NCI-H2107 treated with DMSO at 0.1 percent for 48 hours (cell line): ENCODE measurements around the gene SAPCD2.

Experiments used
- DNase-seq: peaks from one replicate; lab custom pipeline; 2025; ENCODE audit not compliant: unreplicated experiment; lab: John Stamatoyannopoulos, UW

The SAPCD2 gene

DNA sequence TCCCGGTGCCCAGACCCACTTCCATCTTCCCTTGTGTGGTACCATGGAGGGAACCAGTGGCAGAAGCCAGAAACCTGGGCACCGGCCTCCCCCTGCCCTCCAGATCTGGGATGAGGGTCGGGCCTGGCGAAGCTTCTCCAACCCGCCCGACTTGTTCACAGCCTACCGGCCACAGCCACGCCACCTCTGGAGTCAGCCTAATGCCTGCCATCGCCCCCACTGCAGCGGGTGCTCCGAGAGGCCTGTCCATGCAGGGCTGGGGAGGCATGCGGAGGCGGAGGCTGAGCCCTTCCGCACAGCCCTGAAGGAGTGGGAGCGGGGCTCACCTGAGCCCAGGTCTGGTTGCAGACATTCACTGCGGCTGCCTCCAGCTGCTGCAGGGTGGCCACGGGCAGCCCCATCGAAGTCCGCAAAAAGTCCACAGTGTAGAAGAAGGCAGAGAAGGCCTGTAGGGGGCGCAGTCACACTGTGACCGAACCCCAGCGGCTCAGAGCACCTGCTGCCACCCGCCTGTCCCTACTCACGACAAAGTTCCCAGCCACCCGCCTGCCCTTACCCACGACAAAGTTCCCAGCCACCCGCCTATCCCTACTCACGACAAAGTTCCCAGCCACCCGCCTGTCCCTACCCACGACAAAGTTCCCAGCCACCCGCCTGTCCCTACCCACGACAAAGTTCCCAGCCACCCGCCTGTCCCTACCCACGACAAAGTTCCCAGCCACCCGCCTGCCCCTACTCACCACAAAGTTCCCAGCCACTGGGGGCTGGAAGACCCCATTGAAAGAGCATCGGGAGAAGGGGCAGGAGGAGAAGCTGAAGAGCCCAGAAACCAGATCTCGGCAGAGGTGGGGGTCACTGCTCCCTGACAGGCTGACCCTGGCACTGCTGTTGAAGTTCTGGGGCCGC, 20.6 kb downstream of the SAPCD2 start:
- DNase-seq, result peak; percentile 71

DNA sequence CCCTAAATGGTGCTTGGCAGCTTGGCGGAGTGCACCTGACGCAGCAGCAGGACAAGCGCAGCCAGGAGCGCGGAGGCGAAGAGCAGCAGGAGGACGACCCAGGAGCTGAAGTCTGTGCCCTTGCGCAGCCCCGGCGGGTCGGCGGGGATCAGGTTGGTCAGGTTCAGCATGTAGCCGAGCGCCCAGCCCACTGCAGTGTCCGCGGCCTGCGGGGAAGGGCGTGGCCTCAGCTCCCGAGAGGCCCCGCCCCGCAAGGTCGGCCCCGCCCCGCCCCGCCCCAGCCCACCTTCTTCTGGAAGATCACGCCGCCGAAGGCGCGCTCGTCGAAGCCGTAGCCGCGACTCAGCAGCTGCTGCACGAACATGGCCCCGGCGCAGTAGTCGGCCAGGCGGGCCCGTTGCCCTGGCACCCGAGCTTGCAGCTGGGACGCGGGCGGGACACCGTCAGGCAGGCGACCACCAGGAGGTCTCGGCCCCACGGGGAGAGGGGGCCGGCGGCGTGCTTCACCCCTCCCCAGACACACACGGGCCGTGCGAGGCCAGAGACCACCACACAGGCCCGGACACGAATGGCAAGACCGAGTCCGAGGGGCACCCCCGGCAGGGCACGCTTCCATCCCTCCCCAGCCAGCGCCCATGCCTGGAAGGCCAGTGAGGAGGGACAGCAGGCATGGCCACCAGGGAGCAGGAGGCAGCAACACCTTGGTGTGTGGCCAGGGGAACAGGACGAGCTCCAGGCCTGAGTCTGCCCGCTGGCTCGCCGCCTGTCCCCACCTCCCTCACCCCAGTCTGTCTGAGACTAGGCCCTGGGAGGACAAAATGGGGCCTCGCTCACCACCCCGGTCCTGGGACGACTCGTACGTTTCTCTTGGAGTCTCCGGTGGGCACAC, 21.5 kb downstream of the SAPCD2 start:
- DNase-seq, result no peak

DNA sequence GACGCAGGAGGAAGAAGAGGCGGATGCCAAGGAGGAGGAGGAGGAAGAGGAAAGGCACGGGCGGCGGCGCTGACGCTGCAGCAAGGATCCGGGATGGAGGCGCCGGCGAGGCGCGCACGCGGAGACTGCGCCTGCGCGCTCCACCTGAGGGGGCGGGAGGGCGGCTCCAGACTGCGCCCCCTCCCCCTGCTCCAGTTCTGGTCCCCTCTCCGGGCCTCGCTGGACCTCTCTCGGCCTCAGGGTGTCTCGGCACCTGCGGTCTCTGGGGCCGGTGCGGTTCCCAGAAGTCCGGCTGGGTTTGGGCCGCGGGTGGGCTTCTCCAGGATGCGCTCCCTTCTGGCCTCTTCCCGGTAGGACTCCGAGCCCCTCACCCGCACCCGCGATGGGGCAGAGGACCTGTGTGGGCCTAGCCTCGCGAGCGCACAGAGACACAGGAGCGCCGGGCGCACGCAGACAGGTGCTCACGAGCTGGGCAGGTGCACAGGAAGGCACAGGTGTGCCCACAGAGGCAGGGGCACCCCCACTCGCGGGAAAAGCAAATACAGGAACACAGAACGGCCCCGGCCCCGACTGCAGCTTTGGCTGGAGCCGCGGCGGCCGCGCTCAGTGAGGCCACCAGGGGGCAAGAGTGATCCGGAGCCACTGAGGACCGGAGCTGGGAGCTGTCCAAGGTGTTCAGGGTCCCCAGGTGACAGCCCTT, 24.1 kb downstream of the SAPCD2 start, which contains the start of gene NPDC1:
NPDC1 (minus strand) TSS at position 90 of the 700 bp plus-strand sequence. CDS start 188 bp downstream, outside the sequence.
- DNase-seq, result peak; percentile 88

DNA sequence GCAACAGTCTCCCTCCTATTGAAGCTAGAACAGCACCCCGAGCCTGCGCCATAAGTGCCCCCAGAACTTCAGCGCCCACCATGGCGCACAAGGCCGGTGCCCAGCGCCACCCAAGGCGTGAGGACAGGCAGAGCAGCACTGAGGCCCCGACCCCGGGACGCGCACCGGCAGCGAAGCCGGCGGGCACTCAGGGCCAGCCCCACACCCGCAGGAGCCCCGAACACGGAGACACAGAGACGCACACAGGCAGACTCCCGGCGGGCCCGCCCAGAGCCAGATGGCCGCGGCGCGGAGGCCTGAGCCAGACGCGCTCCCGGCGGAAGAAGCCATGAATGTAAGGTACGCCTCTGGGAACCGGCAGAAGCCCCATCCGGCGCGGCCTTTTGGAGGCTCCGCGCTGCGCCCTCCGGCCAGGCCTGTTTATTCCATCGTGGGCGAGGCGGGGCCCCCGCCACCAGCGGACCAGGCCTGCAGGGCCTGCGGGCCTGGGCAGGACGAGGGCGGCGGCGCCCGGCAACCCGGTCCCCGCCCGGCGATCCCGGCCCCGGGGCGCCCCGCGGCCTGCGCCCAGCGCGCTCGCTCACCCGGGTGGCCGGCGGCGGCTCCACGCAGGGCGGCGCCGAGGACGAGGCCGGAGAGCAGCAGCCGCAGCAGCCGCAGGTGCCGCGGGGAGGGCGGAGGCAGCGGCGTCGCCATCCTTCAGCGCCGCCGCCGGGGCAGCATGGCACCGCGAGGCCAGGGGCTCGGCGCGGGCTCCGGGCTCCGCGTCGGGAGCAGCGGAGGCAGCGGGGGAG, 24.9 kb downstream of the SAPCD2 start:
- DNase-seq, result peak; percentile 28

DNA sequence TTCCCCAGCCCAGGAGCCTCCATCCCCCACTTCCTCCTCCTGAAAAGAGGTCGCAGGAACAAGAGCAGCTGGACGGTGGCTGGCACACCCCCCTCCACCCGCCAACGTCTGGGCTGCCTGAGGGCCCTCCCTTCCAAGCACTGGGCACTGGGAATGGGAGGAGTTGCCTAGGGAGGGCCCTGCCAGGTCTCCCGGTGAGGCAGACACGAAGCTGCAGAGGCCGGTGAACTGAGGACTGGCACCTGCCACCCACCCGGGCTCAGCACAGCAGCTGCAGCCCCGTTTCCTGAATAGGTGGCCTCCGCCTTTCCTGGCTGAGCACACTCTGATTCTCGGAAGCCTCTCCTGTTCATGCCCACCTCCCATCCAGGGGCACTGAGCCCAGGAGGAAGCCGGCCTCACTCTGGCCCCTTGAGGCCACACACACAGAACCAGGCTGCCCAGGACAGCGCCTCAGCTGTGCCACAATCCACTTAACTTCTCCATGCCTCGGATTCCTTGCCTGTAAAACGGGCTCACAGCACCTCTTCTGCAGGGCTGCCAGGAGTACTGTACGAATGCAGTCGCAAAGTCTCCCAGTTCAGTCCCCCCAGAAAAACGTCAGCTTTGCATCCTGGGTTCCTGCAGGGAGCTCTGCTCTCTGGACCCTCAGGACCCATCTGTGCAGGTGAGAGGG, 25.7 kb downstream of the SAPCD2 start:
- DNase-seq, result peak; percentile 38

DNA sequence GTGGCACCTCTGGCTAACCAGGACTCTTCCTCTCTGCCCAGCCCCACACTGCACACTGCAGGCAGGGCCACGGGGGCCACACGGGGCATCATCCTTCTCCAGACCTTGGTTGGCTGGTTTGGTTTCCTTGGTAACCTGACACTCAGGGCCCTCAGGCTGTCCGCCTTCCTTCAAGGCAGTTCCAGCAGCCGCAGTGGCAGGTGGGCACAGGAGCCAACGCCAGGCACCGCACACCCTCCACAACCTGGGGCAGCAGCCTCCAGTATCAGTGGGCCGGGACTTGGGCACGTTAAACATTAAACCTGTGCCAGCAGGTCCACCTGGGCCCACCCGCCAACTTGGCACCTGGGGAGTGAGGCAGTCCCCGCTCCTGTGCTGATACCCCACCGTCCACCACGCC, 26.3 kb downstream of the SAPCD2 start:
- DNase-seq, result no peak

GRCh38 chr9:137042751-137043727, 27.3 kb downstream of the SAPCD2 start:
- no peak for DNase-seq

DNA sequence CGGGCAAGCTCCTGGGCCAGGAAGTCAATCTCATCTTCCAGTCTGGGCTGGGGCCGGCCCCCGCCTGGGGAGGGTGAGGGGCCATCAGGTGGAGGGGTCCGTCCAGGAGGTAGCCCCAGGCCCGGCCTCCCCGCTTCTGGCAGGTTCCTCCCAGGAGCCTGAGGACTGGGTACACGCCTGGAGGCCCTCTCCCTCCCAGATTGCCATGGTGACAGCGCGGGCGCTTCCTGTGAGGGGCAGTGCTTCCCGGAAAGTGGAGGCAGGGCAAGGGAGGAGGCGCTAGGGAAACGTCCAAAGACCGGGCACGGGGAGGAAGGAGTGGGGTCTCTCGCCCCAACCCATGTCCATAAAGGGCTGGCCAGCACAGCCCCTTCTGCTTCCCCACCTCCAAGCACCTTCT, 29.2 kb downstream of the SAPCD2 start:
- no peak for DNase-seq

DNA sequence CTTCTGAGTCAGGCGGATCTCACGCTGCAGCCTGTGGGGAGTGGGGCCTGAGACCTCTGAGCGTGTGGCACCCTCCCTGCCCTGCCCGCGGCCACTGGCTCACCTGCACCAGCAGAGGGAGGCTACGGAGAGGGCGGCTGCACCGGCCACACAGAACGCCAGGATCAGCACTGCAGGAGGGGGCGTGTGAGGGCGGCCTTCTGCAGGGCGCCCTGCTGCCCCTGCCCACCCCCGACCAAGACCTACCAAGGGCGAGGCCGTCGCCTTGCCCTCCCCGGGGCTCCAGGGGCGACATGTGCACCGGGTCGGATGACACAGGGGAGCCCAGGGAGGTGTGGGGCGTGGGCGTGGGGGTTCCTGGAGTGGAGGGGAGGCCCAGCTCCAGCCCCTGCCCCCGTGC, 29.8 kb downstream of the SAPCD2 start:
- DNase-seq, result no peak

- no peak for DNase-seq
Observed at GRCh38 chr9:137039611-137040366, 30.6 kb downstream of the SAPCD2 start.

GRCh38 chr9:137038916-137039315, 31.4 kb downstream of the SAPCD2 start:
- no peak for DNase-seq

DNA sequence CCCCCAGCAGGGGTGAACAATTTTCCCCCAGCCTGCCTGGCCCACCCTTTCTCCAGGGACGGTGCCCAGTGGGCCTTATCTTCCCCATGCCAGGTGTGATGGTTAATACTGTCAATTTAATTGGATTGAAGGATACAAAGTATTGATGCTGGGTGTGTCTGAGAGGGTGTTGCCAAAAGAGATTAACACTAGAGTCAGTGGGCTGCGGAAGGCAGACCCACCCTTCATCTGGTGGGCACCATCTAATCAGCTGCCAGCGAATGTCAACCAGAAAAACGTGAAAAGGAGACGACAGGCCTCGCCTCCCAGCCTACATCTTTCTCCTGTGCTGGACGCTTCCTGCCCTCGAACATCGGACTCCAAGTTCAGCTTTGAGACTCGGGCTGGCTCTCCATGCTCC, 32.9 kb downstream of the SAPCD2 start:
- DNase-seq, result no peak

DNA sequence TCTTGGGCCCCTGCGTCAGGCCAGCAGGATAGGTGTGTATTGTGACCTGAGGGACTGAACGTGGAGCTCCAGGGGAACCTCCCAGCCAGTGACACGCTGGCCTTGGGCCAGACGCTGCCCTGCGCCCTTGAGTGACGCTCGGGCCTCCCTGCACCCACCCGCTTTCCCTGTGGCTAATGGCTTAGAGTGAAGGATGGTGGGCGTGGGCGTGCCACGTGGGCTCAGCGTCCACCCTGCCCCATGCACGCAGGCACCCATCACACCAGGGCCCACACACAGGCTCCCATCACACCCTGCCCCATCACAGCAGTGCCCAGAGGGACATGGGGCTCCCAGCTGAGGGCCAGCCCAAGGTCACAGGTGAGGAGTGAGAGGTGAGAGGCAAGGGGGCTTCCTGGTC, 33.3 kb downstream of the SAPCD2 start:
- no peak for DNase-seq

DNA sequence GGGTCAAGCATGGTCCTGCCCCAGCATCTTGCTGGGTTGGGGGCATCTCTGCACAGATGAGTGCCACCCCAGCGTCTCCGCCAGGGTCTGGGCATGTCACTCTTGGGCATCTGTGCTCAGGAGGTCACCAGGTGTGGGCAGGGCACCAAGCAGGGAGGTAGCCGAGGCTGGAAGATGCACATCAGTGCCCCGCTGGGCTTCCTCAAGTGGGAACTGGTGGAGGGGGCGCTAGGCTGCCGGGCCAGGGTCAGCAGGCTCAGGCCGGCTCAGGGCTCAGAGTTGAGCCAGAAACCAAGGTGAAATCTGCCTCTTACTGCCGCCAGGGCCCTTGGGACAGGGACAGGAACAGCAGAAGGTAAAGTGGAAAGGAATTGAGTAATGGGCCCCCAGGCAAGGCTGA, 34.4 kb downstream of the SAPCD2 start:
- no peak for DNase-seq

DNA sequence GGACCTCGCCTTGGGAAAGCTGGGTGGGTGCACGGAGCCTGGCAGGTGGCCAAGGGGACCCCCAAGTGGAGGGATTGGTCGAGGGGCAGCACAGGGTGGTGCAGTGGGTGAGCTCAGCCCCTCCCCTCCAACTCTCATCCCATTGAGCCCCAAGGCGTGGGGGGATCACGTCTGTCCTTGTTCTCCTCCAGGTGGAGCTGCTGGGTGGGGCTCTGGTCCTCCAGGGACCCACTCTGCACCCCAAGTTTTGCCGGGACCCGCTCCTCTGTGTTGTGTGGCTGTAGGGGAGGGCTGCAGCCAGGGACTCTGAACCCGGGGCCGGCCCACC, 34.9 kb downstream of the SAPCD2 start:
- DNase-seq, result no peak

DNA sequence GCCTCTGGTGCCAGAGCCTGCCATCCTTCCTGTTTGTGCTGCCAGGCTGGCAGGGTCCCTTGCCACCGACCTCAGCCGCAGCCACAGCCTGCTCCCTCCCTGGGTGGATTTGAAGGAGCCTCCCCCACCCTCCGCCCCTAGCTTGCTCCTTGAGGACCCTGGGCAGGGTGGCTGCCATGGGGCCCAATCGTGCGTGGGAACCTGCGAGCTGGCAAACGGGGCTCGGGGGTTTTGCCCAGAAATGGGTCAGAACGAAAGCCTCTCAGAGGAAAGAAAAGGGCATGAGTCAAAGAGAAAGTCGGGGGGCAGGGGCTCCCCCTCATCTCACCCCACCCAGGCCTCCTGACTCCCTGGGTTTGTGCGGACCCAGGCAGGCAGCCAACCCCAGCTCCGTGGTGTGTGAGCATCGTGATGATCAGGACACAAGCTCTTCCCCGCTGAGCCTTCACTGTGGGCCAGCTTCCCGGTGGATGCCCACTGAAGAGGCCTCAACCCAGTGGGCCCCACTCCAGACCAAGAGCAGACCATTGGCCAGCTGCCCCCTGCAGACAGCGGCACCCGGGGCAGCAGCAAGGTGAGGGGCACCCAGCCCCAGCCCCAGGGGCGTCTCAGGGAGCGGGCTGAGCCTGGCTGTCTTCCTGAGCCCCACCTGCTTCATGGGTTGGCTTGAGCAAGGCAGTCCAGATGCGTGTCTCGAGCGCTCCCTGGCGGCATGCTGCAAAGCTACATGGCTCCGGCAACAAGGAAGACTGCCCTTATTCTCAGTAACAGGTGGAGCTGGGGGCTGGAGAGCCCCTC, 35.4 kb downstream of the SAPCD2 start:
- DNase-seq, result peak; percentile 86

- no peak for DNase-seq
Observed at GRCh38 chr9:137034039-137034708, 36.2 kb downstream of the SAPCD2 start.
